Astrocyte (in vitro differentiated cells and primary cell): ENCODE measurements around the gene GALNT2. TPM values are rescaled to one million over a fixed set of nuclear protein-coding genes. Genes with fewer than 3 reads are reported as not detected.

Experiments
- DNase-seq: peaks from one replicate; pipeline ENCODE4 v3.0.0-alpha.2; 2010; ENCODE audit warnings: low read depth
- FAIRE-seq: peaks from 2 replicates; lab custom pipeline; 2011; peaks lifted over from hg19 to GRCh38; lab: Jason Lieb, UNC
- H2AFZ ChIP-seq: 2 replicates; pipeline ENCODE4 v1.6.0; 2012; ENCODE audit warnings: low read depth, low read length, inconsistent platforms
- H3K27ac ChIP-seq: 2 replicates; pipeline ENCODE4 v1.5.1; 2011; ENCODE audit warnings: low read depth, low read length, inconsistent platforms
- H3K27me3 ChIP-seq: 2 replicates; pipeline ENCODE4 v1.6.0; 2011; ENCODE audit warnings: low read length, inconsistent platforms; ENCODE audit not compliant: insufficient read depth
- H3K36me3 ChIP-seq: 2 replicates; pipeline ENCODE4 v1.5.1; 2011; ENCODE audit warnings: low read length, inconsistent platforms; ENCODE audit not compliant: insufficient read depth
- H3K4me1 ChIP-seq: 2 replicates; pipeline ENCODE4 v1.5.1; 2011; ENCODE audit warnings: low read length, inconsistent platforms; ENCODE audit not compliant: insufficient read depth
- H3K4me2 ChIP-seq: 2 replicates; pipeline ENCODE4 v1.6.0; 2012; ENCODE audit warnings: low read length, inconsistent platforms
- H3K4me3 ChIP-seq: 2 replicates; pipeline ENCODE4 v1.5.1; 2011; ENCODE audit warnings: low read depth, mild to moderate bottlenecking, low read length, inconsistent platforms; ENCODE audit not compliant: insufficient read depth
- H3K79me2 ChIP-seq: 2 replicates; pipeline ENCODE4 v1.6.0; 2012; ENCODE audit warnings: mild to moderate bottlenecking, low read length, inconsistent platforms; ENCODE audit not compliant: insufficient read depth
- H3K9ac ChIP-seq: 2 replicates; pipeline ENCODE4 v1.6.0; 2012; ENCODE audit warnings: mild to moderate bottlenecking, low read length, inconsistent platforms
- H3K9me3 ChIP-seq: 2 replicates; pipeline ENCODE4 v1.5.1; 2012; ENCODE audit warnings: low read depth, mild to moderate bottlenecking, low read length, inconsistent platforms; ENCODE audit not compliant: insufficient read depth
- H4K20me1 ChIP-seq: 2 replicates; pipeline ENCODE4 v1.6.0; 2012; ENCODE audit warnings: low read length, inconsistent platforms; ENCODE audit not compliant: insufficient read depth
- H3K27ac Mint-ChIP-seq: one replicate; pipeline ENCODE4 v1.8.0; 2021; ENCODE audit warnings: mild to moderate bottlenecking, mixed read lengths; ENCODE audit not compliant: unreplicated experiment
- H3K27me3 Mint-ChIP-seq: one replicate; pipeline ENCODE4 v1.8.0; 2021; ENCODE audit warnings: low read depth, mixed read lengths; ENCODE audit not compliant: unreplicated experiment
- H3K36me3 Mint-ChIP-seq: one replicate; pipeline ENCODE4 v1.8.0; 2021; ENCODE audit warnings: low read depth, mixed read lengths; ENCODE audit not compliant: unreplicated experiment
- H3K4me1 Mint-ChIP-seq: one replicate; pipeline ENCODE4 v1.8.0; 2021; ENCODE audit warnings: low read depth, mixed read lengths; ENCODE audit not compliant: unreplicated experiment
- H3K4me3 Mint-ChIP-seq: one replicate; pipeline ENCODE4 v1.8.0; 2021; ENCODE audit warnings: mild to moderate bottlenecking, moderate library complexity, mixed read lengths; ENCODE audit not compliant: unreplicated experiment
- H3K9me3 Mint-ChIP-seq: one replicate; pipeline ENCODE4 v1.8.0; 2021; ENCODE audit warnings: mild to moderate bottlenecking, mixed read lengths; ENCODE audit not compliant: unreplicated experiment
- CTCF ChIP-seq: IDR thresholded peaks from 2 replicates; pipeline ENCODE4 v1.5.1; 2011; ENCODE audit warnings: low read depth, mild to moderate bottlenecking, inconsistent platforms, low read length, moderate library complexity; ENCODE audit not compliant: insufficient read depth
- EZH2 ChIP-seq: IDR thresholded peaks from 2 replicates; pipeline ENCODE4 v1.6.1; 2012; ENCODE audit warnings: mild to moderate bottlenecking, low read length, inconsistent platforms; ENCODE audit not compliant: insufficient read depth
- total RNA-seq: library from RNA; stranded (reverse); gene quantifications from 2 replicates; pipeline ENCODE4 v1.2.1, GENCODE V29; 2021

Gene GALNT2
- total RNA-seq, 1 donor from 2014 or later = 507 TPM

- Histone ChIP-seq H3K4me3 (no peak overlapping the region), H3K79me2 (peaks cover 57% of the 10 kb centered on the region), H3K9ac (no peak overlapping the region), H3K9me3 (no peaks in the 10 kb centered on the region), H2AFZ (no peak overlapping the region), H4K20me1 (peaks cover 88% of the 10 kb centered on the region), H3K4me1 (no peaks in the 10 kb centered on the region), H3K4me2 (no peak overlapping the region), H3K27ac (no peak overlapping the region), H3K36me3 (no peaks in the 10 kb centered on the region), H3K27me3 (no peaks in the 10 kb centered on the region)
- DNase-seq = no peak
- TF ChIP-seq CTCF = no peak
- TF ChIP-seq EZH2 = no peak
- Mint-ChIP-seq H3K27me3 (no peaks in the 10 kb centered on the region), H3K4me3 (no peak overlapping the region), H3K9me3 (no peaks in the 10 kb centered on the region), H3K36me3 (peaks cover 28% of the 10 kb centered on the region), H3K4me1 (peaks cover 52% of the 10 kb centered on the region), H3K27ac (no peak overlapping the region)
- FAIRE-seq = no peak
These were observed 129.0 kb downstream of the GALNT2 start for GRCh38 chr1:230196077-230196476.

- Histone ChIP-seq H3K4me2 (no peak overlapping the region), H3K4me1 (no peaks in the 10 kb centered on the region), H3K79me2 (peaks cover 54% of the 10 kb centered on the region), H2AFZ (no peak overlapping the region), H3K4me3 (no peak overlapping the region), H3K27me3 (no peaks in the 10 kb centered on the region), H3K27ac (no peak overlapping the region), H3K9ac (no peak overlapping the region), H3K9me3 (no peaks in the 10 kb centered on the region), H3K36me3 (no peaks in the 10 kb centered on the region), H4K20me1 (peaks cover 89% of the 10 kb centered on the region)
- Mint-ChIP-seq H3K27ac (no peak overlapping the region), H3K9me3 (no peaks in the 10 kb centered on the region), H3K36me3 (peaks cover 29% of the 10 kb centered on the region), H3K27me3 (no peaks in the 10 kb centered on the region), H3K4me1 (peaks cover 40% of the 10 kb centered on the region), H3K4me3 (no peak overlapping the region)
- TF ChIP-seq CTCF = no peak
- TF ChIP-seq EZH2 = no peak
- DNase-seq (no peak), FAIRE-seq (no peak)
These were observed 130.9 kb downstream of the GALNT2 start for GRCh38 chr1:230197644-230198567.

GRCh38 chr1:230199034-230199433, 132.0 kb downstream of the GALNT2 start:
- H2AFZ ChIP-seq = no peak overlapping the region
- H3K9me3 ChIP-seq = no peaks in the 10 kb centered on the region
- Mint-ChIP-seq H3K27ac (no peak overlapping the region), H3K4me3 (no peak overlapping the region), H3K36me3 (peaks cover 25% of the 10 kb centered on the region), H3K9me3 (no peaks in the 10 kb centered on the region), H3K4me1 (peaks cover 36% of the 10 kb centered on the region), H3K27me3 (no peaks in the 10 kb centered on the region)
- FAIRE-seq (no peak), DNase-seq (no peak)
- H3K79me2 ChIP-seq = peaks cover 47% of the 10 kb centered on the region
- TF ChIP-seq CTCF (no peak), EZH2 (no peak)
- no peak overlapping the region for H3K27ac ChIP-seq
- no peaks in the 10 kb centered on the region for H3K27me3 ChIP-seq
- H3K4me3 ChIP-seq = no peak overlapping the region
- H3K36me3 ChIP-seq = peaks cover 3% of the 10 kb centered on the region
- H4K20me1 ChIP-seq = peaks cover 83% of the 10 kb centered on the region
- H3K4me1 ChIP-seq = no peaks in the 10 kb centered on the region
- H3K9ac ChIP-seq = no peak overlapping the region
- no peak overlapping the region for H3K4me2 ChIP-seq
